Activated naive CD4-positive, alpha-beta T cell treated with anti-CD3 and anti-CD28 coated beads, Interleukin-2, amount 50 U/mL, for 24 hours (primary cell): Measurements from ENCODE around the gene GALNT14.

Source experiments
- H3K27ac Mint-ChIP-seq: one replicate; pipeline ENCODE4 v1.8.0; 2021; ENCODE audit warnings: mild to moderate bottlenecking, mixed read lengths
- H3K27me3 Mint-ChIP-seq: one replicate; pipeline ENCODE4 v1.8.0; 2021; ENCODE audit warnings: mixed read lengths
- H3K36me3 Mint-ChIP-seq: one replicate; pipeline ENCODE4 v1.8.0; 2021; ENCODE audit warnings: mixed read lengths
- H3K4me1 Mint-ChIP-seq: one replicate; pipeline ENCODE4 v1.8.0; 2021; ENCODE audit warnings: mixed read lengths
- H3K4me3 Mint-ChIP-seq: one replicate; pipeline ENCODE4 v1.8.0; 2021; ENCODE audit warnings: mild to moderate bottlenecking, mixed read lengths
- H3K9me3 Mint-ChIP-seq: one replicate; pipeline ENCODE4 v1.8.0; 2021; ENCODE audit warnings: mixed read lengths

Gene GALNT14

GRCh38 chr2:30974554-30974953 is 163.7 kb downstream of the GALNT14 start:
- no peaks in the 10 kb centered on the region for H3K27me3 Mint-ChIP-seq
- no peaks in the 10 kb centered on the region for H3K36me3 Mint-ChIP-seq
- no peak overlapping the region for H3K4me3 Mint-ChIP-seq
- no peaks in the 10 kb centered on the region for H3K9me3 Mint-ChIP-seq
- H3K4me1 Mint-ChIP-seq = no peaks in the 10 kb centered on the region
- H3K27ac Mint-ChIP-seq = no peak overlapping the region

DNA sequence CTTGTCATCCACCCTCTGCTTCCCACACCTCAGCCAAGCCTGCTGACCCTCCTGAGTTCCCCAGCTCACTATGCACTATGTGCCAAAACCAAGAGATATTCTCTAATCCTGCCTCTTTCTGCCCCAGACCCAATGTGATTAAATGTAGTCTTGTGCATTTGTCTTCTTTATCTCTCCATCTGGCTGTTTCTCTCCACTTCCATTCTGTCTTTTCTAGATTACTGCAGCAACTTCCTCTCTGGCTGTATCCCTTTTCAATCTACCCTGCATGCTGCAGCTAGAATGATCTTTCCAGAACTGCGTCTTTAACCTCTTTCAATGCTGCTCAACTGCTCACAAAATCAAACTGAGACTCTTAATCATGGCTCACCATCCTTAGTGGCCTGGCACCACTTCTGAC is 164.1 kb downstream of the GALNT14 start:
- no peak overlapping the region for H3K4me3 Mint-ChIP-seq
- H3K36me3 Mint-ChIP-seq = no peaks in the 10 kb centered on the region
- H3K9me3 Mint-ChIP-seq = no peaks in the 10 kb centered on the region
- H3K27ac Mint-ChIP-seq = no peak overlapping the region
- H3K4me1 Mint-ChIP-seq = no peaks in the 10 kb centered on the region
- peaks cover 2% of the 10 kb centered on the region for H3K27me3 Mint-ChIP-seq

- no peaks in the 10 kb centered on the region for H3K9me3 Mint-ChIP-seq
- peaks cover 3% of the 10 kb centered on the region for H3K27me3 Mint-ChIP-seq
- H3K36me3 Mint-ChIP-seq = no peaks in the 10 kb centered on the region
- H3K4me3 Mint-ChIP-seq = no peak overlapping the region
- H3K4me1 Mint-ChIP-seq = no peaks in the 10 kb centered on the region
- no peak overlapping the region for H3K27ac Mint-ChIP-seq
Observed at GRCh38 chr2:30971231-30972025, 166.8 kb downstream of the GALNT14 start.

DNA sequence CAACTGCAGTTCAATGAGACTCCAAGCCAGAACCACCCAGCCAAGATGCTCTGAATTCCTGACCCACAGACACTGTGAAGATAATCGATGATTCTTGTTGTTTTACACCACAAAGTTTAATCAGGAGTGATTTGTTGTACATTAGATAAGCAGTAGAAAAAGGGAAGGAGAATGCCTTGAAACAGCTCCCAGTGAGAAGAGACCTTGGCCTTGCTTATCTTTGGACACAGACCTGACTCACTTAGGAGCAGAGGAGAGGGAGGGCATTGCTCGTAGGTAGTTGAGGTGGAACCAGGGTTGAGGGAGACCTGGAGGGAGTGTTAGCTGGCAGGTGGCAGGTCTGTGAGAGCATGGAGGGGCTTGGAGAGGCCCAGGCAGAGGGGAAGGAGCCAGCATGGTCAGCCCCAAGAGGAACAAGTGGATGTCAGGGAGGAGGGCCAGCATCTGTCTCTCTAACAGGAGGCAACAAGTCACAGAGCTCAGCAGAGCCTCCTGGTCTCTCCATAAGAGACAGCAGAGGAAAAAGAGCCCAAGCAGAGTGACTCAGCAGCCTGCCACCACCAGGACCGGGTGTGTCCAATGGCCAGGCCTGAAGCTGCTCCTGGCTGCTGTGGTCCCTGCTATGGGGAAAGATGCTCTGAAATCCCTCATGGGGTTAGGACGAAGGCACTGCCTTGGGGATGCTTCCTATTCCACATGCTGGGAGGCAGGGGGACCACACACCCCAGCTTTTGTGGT is 169.4 kb downstream of the GALNT14 start:
- H3K27me3 Mint-ChIP-seq = peaks cover 5% of the 10 kb centered on the region
- no peaks in the 10 kb centered on the region for H3K36me3 Mint-ChIP-seq
- no peaks in the 10 kb centered on the region for H3K4me1 Mint-ChIP-seq
- H3K27ac Mint-ChIP-seq = no peak overlapping the region
- no peak overlapping the region for H3K4me3 Mint-ChIP-seq
- no peaks in the 10 kb centered on the region for H3K9me3 Mint-ChIP-seq

GRCh38 chr2:30966786-30967185 is 171.5 kb downstream of the GALNT14 start:
- H3K27ac Mint-ChIP-seq = no peak overlapping the region
- H3K9me3 Mint-ChIP-seq = no peaks in the 10 kb centered on the region
- no peaks in the 10 kb centered on the region for H3K36me3 Mint-ChIP-seq
- peaks cover 5% of the 10 kb centered on the region for H3K27me3 Mint-ChIP-seq
- no peaks in the 10 kb centered on the region for H3K4me1 Mint-ChIP-seq
- no peak overlapping the region for H3K4me3 Mint-ChIP-seq

GRCh38 chr2:30965022-30965531 is 173.2 kb downstream of the GALNT14 start:
- Mint-ChIP-seq H3K4me1 (no peaks in the 10 kb centered on the region), H3K36me3 (no peaks in the 10 kb centered on the region), H3K9me3 (no peaks in the 10 kb centered on the region), H3K27ac (no peak overlapping the region), H3K4me3 (no peak overlapping the region), H3K27me3 (peaks cover 5% of the 10 kb centered on the region)

GRCh38 chr2:30964334-30965005 is 173.8 kb downstream of the GALNT14 start:
- Mint-ChIP-seq H3K4me1 (no peaks in the 10 kb centered on the region), H3K9me3 (no peaks in the 10 kb centered on the region), H3K27ac (no peak overlapping the region), H3K36me3 (no peaks in the 10 kb centered on the region), H3K4me3 (no peak overlapping the region), H3K27me3 (peaks cover 4% of the 10 kb centered on the region)

GRCh38 chr2:30963184-30963583 is 175.1 kb downstream of the GALNT14 start:
- peaks cover 3% of the 10 kb centered on the region for H3K27me3 Mint-ChIP-seq
- H3K9me3 Mint-ChIP-seq = no peaks in the 10 kb centered on the region
- no peak overlapping the region for H3K4me3 Mint-ChIP-seq
- no peaks in the 10 kb centered on the region for H3K36me3 Mint-ChIP-seq
- no peak overlapping the region for H3K27ac Mint-ChIP-seq
- no peaks in the 10 kb centered on the region for H3K4me1 Mint-ChIP-seq

- Mint-ChIP-seq H3K36me3 (no peaks in the 10 kb centered on the region), H3K9me3 (no peaks in the 10 kb centered on the region), H3K4me3 (no peak overlapping the region), H3K27ac (no peak overlapping the region), H3K27me3 (no peaks in the 10 kb centered on the region), H3K4me1 (no peaks in the 10 kb centered on the region)
Observed at GRCh38 chr2:30960213-30960612, 178.0 kb downstream of the GALNT14 start.

DNA sequence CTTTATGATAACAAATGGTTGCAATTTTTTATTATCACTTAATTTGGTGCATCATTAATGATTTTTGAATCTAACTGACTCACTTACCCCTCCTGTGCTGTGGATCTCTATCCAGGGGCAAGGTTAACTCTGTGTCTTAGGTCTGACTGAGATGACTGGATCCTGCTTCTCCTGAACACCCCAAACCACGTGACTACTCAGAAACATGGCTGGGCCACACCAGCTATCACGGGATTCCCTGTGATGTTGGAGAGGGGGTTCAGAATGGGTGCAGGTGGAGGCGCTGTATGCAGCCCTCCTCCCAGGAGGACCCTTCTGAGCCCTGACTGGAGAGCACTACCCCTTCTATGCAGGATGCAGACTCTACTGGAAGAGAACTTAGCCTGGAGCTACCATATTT is 178.6 kb downstream of the GALNT14 start:
- Mint-ChIP-seq H3K27ac (no peak overlapping the region), H3K9me3 (no peaks in the 10 kb centered on the region), H3K27me3 (no peaks in the 10 kb centered on the region), H3K4me3 (no peak overlapping the region), H3K36me3 (no peaks in the 10 kb centered on the region), H3K4me1 (no peaks in the 10 kb centered on the region)

DNA sequence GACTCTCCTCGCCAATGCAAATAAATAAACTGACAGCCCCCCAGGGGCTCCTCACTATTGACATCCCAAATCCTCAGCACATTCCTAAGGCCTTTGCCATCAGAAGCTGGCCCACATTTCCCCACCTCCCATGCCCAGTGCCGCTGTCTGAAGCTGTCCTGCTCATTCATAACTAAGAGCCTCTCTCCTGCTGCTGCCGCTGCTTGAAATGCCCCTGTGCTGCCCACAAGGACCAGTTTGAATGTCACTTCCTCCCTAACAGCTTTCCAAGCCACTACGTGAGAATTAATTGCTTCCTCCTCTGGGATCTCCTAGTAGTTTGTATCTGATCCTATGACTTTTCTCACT is 179.3 kb downstream of the GALNT14 start:
- Mint-ChIP-seq H3K27ac (no peak overlapping the region), H3K36me3 (no peaks in the 10 kb centered on the region), H3K4me1 (no peaks in the 10 kb centered on the region), H3K27me3 (no peaks in the 10 kb centered on the region), H3K9me3 (no peaks in the 10 kb centered on the region), H3K4me3 (no peak overlapping the region)

GRCh38 chr2:30958193-30958917 is 179.9 kb downstream of the GALNT14 start:
- Mint-ChIP-seq H3K36me3 (no peaks in the 10 kb centered on the region), H3K4me3 (no peak overlapping the region), H3K27me3 (no peaks in the 10 kb centered on the region), H3K4me1 (no peaks in the 10 kb centered on the region), H3K9me3 (no peaks in the 10 kb centered on the region), H3K27ac (no peak overlapping the region)

GRCh38 chr2:30957591-30957990 is 180.6 kb downstream of the GALNT14 start:
- Mint-ChIP-seq H3K4me1 (no peaks in the 10 kb centered on the region), H3K9me3 (no peaks in the 10 kb centered on the region), H3K27me3 (no peaks in the 10 kb centered on the region), H3K36me3 (no peaks in the 10 kb centered on the region), H3K27ac (no peak overlapping the region), H3K4me3 (no peak overlapping the region)

DNA sequence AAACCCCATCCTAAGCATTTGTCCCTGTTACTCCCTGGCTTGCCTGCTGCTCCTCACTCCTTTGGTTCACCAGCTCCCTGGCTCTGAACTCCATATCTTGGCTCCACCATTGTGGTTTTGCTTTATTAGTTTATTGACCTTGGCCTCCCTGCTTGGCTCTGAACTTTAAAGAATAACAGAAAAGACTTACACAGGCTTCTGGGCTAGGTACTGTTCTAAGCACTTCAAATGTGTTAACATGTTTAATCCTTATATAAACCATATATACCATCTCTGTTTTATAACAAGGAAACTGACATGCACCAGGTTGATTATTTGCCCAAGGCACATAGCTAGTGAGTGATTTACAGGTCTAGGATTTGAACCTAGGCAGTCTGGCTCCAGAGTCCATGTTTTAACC is 181.2 kb downstream of the GALNT14 start:
- H3K36me3 Mint-ChIP-seq = no peaks in the 10 kb centered on the region
- no peaks in the 10 kb centered on the region for H3K27me3 Mint-ChIP-seq
- H3K27ac Mint-ChIP-seq = no peak overlapping the region
- H3K9me3 Mint-ChIP-seq = no peaks in the 10 kb centered on the region
- no peaks in the 10 kb centered on the region for H3K4me1 Mint-ChIP-seq
- no peak overlapping the region for H3K4me3 Mint-ChIP-seq

DNA sequence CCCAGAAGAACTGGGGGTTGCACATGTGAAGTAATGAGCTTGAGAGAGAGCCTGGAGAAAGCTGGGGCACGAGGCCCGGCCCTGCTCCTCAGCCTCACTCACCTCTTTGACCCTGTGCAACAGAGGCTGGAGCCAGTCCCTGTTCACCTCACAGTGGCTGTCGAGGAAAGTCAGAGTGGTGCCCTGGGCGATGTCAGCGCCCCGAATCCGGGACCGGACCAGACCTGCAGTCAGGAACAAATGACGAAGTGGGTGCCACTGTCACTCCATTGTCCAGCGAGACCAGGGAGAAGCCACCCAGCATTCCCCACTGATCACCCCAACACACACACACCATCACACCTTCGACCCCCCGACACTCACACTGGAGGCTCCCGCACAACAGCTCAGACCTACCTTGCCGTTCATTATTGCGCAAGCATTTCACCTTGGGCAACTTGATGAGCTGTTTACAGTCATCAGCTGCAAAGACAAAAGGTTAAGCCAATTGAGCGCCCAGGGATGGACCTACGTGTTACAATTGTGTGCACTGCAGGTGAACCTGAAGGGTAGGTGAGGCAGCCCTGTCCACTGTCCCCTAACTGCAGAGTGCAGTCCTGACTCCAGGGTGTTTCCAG is 182.6 kb downstream of the GALNT14 start:
- no peaks in the 10 kb centered on the region for H3K9me3 Mint-ChIP-seq
- no peaks in the 10 kb centered on the region for H3K27me3 Mint-ChIP-seq

More for the DNA sequence above, 182.6 kb downstream of the GALNT14 start:
- Mint-ChIP-seq H3K4me1 (no peaks in the 10 kb centered on the region), H3K4me3 (no peak overlapping the region), H3K36me3 (no peaks in the 10 kb centered on the region), H3K27ac (no peak overlapping the region)
